NOMO-1 (cell line): ENCODE data around the gene CAPN11.
"Not testable (repeated sequence)": the region's sequence is repeated elsewhere in the genome, so short reads cannot be mapped to it uniquely, and the experiment has no call there.

Experiments used
- DNase-seq, 2 experiments: peaks; one replicate each; lab custom pipeline; 2025; ENCODE audit not compliant: unreplicated experiment in 2 of 2; lab: John Stamatoyannopoulos, UW

CAPN11 gene

GRCh38 chr6:44179648-44180047, 21.0 kb downstream of the CAPN11 start:
- no peak for DNase-seq

GRCh38 chr6:44180406-44180805, 21.8 kb downstream of the CAPN11 start:
- no peak for DNase-seq

DNA sequence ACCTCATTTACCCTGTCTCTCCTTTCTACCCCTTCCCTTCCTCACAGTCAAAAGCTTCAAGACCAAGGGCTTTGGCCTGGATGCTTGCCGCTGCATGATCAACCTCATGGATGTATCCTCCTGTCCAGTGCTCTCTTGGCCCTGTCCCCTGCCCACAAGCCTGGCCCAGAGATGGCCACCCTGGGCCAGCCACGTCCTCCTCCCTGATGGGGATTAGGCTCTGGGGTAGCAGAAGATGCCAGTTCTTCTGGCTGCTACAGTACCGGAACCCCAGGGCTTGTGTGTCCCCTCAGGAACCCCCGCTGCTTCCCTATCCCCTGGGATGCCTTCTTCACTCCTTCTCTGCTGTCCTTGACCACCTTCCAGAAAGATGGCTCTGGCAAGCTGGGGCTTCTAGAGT, 22.3 kb downstream of the CAPN11 start:
- no peak for DNase-seq

GRCh38 chr6:44181784-44182183, 23.2 kb downstream of the CAPN11 start:
- DNase-seq = not testable (repeated sequence)

- DNase-seq = no peak
Measured at GRCh38 chr6:44182911-44183390, 24.3 kb downstream of the CAPN11 start.

GRCh38 chr6:44183783-44184182, 25.2 kb downstream of the CAPN11 start:
- DNase-seq = no peak

DNA sequence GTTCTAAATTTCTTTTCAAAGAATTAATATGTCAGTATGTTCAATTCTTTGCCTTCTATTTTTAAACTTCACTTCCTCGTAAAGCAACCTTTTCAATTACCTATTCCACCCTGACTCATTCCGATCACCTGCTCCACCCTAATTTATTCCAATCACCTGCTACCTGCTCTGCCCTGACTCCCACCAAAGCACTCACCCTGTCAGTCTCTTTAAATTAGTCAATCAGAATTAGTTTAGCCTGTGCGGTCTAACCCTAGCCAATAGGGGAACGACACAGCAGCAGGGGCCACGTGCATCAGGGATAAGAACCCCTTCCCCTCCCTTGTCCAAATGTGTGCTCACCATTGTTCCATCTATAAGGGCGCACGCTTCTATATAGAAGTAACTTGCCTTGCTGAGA, 26.7 kb downstream of the CAPN11 start:
- not testable (repeated sequence) for DNase-seq

DNA sequence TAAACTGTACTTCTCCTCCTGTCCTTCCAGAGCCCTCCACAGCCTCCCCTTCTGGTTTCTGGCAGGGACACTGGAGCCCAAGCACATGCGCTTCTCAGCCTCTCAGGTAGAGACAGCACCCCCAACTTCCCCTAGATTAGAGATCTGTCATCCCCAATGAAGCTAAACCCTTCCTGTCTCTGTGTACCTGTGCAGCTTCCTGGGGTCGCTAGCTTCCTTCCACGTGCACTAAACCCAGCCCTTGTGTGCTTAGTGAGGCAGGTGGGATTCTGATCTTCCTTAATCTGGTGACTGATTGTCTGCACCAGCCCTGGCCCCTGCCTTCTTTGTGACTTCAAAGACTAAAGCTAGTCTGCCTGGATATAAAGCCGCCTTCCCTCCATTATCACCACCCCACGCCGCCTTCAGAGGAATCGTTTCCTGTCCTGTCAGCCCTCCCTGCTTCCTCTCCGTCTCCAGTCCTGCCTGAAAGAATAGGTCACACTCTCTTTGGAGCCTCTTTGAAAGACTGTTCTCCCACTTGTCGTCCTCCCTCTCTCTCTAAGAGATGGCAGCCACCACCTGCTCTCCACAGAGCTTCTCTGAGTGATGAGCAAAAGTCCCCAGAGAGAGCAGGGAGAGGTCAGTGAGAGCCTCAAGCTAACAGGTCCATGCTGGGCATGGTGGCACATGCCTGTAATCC, 27.5 kb downstream of the CAPN11 start:
- DNase-seq = no peak

GRCh38 chr6:44186635-44187025, 28.0 kb downstream of the CAPN11 start:
- no peak for DNase-seq

- no peak for DNase-seq
Measured at GRCh38 chr6:44188819-44189218, 30.2 kb downstream of the CAPN11 start.

DNA sequence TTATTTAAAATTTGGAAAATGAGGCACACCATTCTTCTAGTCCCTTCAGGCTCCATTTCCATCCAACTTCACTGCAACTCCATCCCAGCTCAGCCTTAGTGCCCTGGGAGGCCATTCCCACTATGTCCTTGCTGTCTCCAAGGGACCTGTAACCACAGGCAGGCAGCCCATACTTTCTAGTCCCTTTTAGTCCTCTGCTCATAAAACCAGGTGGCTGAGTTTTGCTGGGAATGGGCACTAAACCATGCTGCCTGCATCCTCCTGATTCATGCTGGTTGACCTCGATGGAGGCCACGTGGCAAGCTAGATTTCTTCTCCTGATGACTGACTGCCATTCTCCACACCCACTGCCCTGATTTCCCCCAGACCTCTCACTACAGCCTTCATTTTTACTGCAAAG, 30.6 kb downstream of the CAPN11 start:
- no peak for DNase-seq

DNA sequence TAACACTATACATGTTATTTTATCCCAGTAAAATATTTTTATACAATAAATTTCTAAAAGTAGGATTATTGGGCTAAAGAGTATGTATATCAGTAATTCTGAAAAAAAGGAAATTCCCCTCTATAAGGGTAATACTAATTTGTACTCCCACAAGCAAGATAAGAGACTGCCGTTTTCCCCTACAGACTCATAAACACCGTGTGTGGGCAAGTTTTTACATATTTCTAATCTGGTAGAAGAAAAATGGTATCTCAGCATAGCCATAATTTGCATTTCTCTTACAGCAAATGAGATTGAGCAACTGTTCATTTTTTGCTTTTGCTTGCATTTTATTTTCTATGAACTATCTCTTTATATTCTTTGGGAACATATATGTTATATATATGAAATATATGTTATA, 32.1 kb downstream of the CAPN11 start:
- DNase-seq = no peak

DNA sequence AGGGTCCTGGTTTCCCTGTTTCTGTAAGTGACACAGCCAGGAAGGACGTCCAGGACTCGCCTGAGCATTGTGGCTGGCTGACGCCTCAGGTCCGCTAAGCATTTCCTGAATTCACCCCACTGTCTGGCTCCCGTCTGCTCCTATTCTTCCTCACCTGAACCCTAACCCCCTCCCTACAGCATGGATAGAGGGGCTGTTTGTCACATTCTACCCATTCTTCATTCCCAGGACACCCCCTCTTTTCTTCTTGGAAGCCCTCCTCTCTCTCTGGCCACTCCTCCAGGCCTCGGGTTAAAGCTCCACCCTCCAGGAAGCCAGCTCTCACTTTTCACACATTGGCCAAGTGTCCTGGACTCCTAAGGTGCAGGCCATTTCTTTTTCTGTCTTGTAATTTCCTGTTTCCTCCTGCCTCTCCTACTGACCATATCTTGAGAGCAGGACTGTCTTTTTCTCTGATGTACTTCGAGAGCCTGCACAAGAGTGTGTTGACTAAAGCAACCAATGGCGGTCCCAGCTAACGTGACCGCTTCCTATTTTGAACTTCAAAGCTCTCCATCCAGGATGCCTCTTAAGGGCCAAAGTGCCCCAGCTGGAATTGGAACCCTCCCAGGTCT, 33.9 kb downstream of the CAPN11 start:
- DNase-seq = no peak

DNA sequence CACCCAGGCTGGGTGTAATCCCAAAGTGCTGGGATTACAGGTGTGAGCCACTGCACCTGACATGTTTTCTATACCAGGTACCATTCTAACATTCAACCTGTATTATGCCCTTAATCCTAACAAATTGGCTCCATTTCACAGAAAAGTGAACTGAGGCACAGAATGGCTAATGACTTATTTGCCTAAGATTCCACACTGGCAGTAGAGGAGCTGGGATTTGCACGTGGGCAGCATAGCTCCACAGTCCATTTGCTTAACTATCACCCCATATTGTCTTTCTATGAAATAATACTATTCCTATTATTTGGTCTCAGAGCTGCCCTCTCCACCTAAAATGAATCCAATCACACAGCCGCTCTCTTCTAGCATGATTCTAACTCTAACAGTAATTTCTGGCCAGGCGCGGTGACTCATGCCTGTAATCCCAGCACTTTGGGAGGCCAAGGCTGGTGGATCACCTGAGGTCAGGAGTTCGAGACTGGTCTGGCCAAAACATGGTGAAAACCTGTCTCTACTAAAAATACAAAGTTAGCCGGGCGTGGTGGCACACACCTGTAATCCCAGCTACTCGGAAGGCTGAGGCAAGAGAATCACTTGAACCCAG, 34.8 kb downstream of the CAPN11 start:
- no peak for DNase-seq

DNA sequence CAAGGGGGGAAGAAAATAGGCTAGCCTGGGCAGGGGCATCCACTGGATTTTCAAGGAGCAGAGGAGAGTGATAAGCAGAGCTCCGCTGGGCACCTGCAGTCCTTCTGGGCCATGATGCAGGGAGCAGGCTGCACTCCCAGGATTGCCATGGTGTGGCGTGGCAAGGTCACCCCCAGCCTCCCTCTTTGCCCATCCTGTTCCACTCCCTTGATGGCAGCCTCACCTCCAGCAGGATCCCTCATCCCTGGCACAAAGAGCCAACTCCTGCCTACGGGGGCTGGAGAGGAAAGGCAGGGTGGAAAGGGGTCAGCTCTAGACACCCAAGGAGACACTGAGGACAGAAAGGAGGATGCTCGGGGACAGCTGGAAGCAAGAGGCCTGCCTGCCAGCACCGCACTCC, 35.7 kb downstream of the CAPN11 start:
- DNase-seq = no peak

DNA sequence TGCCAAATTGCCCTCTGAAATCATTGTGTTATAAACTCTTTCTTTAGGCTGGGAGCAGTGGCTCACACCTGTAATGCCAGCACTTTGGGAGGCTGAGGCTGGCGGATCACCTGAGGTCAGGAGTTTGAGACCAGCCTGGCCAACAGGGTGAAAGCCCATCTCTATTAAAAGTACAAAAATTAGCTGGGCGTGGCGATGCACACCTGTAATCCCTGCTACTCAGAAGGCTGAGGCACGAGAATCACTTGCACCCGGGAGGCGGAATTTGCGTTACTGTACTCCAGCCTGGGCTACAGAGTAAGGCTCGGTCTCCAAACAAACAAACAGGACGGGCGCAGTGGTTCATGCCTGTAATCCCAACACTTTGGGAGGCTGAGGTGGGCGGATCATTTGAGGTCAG, 37.7 kb downstream of the CAPN11 start:
- DNase-seq = not testable (repeated sequence)

- no peak for DNase-seq
Measured at GRCh38 chr6:44198684-44199083, 40.1 kb downstream of the CAPN11 start.

DNA sequence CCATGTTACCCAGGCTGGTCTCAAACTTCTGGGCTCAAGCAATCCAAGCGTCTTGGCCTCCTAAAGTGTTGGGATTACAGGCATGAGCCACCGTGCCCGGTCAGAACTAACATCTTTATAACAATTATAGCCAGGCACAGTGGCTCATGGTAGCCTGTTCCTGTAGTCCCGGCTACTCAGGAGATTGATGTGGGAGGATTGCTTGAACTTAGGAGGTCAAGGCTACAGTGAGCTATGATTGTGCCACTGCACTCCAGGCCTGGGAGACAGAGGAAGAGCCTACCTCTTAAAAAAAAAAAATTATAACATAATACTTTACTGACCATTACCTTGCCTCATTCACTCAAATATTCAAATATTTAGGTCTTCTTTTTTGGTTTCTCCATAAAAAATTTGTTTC, 41.3 kb downstream of the CAPN11 start:
- no peak for DNase-seq

- DNase-seq = no peak
Measured at GRCh38 chr6:44201200-44201599, 42.6 kb downstream of the CAPN11 start.

DNA sequence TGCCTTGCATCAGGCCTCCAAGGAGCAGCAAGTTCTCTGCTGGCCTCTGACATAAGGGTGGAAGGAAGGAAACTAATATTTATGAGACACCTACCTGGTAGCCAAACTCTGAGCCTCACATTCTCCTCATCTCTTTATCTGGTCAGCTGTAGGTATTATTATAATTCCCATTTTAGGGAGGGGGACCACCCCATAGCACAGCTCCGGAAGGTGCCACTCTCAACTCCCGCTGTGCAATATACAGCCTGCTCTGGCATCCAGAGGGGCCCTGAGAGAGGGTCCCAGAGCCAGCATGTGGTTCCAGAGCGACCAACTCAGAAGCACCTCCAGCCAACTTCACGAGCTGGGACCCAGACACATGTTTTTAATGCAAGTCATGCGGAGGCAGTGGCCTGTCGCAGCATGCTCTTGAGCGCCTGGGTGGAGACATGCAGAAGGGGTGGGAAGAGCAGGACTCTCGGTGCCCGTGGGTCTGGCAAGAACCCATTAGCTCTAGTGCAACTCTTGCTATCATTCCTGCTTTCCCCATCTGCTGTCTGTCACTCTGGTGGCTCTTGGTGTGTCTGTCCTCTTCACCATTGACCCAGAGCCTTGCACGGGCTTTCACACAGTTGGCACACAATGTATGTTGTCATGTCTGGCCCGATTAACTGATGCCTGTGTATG, 43.2 kb downstream of the CAPN11 start:
- DNase-seq = no peak

GRCh38 chr6:44202332-44202971, 43.8 kb downstream of the CAPN11 start:
- no peak for DNase-seq
